GM13977 (cell line): ENCODE measurements around the gene ALG5.

Experiments used
- DNase-seq: peaks from one replicate; pipeline ENCODE4 v3.0.0; 2012; ENCODE audit warnings: low spot score
- in situ Hi-C: fragments of 300-500 bp; cut with MboI; formaldehyde crosslinking; loops from one replicate; pipeline ENCODE4 v1.12.0; 2022; ENCODE audit warnings: low sequenced_read_pairs, low pct_unique_long_range_greater_than_20kb, mixed read lengths, inconsistent platforms; ENCODE audit not compliant: unreplicated experiment
- TF ChIP-seq, protein P1 (sequence below): IDR thresholded peaks from 2 replicates; pipeline ENCODE4 v1.5.1; 2012; ENCODE audit warnings: mild to moderate bottlenecking, control low read depth; ENCODE audit not compliant: insufficient read depth; ENCODE audit errors: extremely low read depth, missing control alignments

ALG5 gene

GRCh38 chr13:37011002-37011401 lies 11.9 kb upstream of the ALG5 start:
- in situ Hi-C loops, result no loop called here
- DNase-seq, result no peak
- TF ChIP-seq, protein P1, sequence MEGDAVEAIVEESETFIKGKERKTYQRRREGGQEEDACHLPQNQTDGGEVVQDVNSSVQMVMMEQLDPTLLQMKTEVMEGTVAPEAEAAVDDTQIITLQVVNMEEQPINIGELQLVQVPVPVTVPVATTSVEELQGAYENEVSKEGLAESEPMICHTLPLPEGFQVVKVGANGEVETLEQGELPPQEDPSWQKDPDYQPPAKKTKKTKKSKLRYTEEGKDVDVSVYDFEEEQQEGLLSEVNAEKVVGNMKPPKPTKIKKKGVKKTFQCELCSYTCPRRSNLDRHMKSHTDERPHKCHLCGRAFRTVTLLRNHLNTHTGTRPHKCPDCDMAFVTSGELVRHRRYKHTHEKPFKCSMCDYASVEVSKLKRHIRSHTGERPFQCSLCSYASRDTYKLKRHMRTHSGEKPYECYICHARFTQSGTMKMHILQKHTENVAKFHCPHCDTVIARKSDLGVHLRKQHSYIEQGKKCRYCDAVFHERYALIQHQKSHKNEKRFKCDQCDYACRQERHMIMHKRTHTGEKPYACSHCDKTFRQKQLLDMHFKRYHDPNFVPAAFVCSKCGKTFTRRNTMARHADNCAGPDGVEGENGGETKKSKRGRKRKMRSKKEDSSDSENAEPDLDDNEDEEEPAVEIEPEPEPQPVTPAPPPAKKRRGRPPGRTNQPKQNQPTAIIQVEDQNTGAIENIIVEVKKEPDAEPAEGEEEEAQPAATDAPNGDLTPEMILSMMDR, result no peak

DNA sequence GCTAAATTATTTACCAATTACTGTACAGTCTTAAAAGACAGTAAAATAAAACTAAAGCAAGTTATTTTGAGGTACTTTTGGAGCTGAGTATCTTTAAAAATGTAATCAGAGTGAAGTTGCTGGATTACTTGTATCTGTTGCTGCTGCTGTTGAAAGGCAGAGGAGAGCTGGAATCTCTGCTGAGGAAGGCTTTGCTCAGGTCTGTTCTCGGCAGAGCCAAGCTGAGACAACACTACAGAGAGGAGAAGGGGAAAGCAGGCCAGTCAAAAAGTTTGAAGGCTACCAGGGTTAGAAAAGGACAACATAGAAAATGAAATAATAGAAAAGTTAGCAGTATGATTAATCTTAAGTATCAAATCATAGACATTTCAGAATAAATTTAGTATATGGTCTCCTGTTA lies 11.3 kb upstream of the ALG5 start:
- in situ Hi-C loops, result no loop called here
- TF ChIP-seq, protein P1, result no peak
- no peak for DNase-seq

GRCh38 chr13:37009692-37010091 lies 10.6 kb upstream of the ALG5 start:
- in situ Hi-C loops, result no loop called here

GRCh38 chr13:37001921-37002250 lies 2.7 kb upstream of the ALG5 start:
- no peak for DNase-seq
- TF ChIP-seq, protein P1, result no peak
- in situ Hi-C loops, result no loop called here

More at GRCh38 chr13:37009692-37010091, 10.6 kb upstream of the ALG5 start:
- TF ChIP-seq, protein P1, result no peak
- DNase-seq, result no peak

- peak; percentile 7 for DNase-seq
- in situ Hi-C loops, result no loop called here
- TF ChIP-seq, protein P1, result no peak
Observed at GRCh38 chr13:36998624-36999041, 507 bp downstream of the ALG5 start.

DNA sequence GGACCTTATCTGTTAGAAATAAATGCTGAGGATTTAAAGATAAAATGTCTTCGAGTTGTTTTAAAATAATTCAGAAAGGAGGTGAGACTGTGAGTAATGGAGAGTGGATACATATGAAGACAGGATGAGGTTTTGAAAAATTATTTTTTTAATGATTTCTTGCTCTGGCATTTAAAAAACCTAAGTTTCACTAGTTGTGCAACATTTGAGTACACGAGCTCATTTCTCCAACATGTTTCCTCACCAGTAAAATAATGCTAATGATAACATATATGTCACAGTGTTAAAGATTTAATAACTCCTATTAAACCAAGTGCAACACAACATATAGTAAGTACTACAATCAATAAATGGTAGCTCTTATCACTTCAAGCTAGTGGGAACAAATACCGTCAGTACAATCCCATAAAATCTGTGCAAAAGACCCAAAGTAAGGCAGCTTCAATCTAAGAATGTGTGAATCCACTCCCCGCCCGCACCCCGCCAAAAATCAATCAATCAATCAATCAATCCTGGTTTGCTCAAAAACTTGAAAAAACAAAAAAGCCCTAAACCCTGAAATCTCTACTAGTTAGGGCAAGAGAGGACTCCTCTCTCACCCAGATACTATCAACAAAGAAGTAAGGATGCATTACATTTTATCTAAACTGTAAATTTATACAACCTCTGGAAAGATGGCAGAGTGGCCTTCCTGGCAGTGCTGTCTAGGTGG lies 1.3 kb downstream of the ALG5 start:
- in situ Hi-C loops, result no loop called here
- TF ChIP-seq, protein P1, result no peak
- no peak for DNase-seq
